K562 (cell line): ENCODE results near the gene PRKG1. TPM values are rescaled to one million over a fixed set of nuclear protein-coding genes. Genes with fewer than 3 reads are reported as not detected.

Source experiments
- ATAC-seq: fragments of 200-7000 bp; cut with Tn5 transposase; 3 replicates; pipeline ENCODE4 v1.9.1; 2020; ENCODE audit warnings: moderate library complexity
- BruUV-seq: library from RNA; stranded (reverse); fragments of 400-500 nt; replicated peaks from 2 replicates; lab custom pipeline; 2021; lab: Mats Ljungman, UMichigan
- CTCF ChIA-PET: fragments of 300-600 bp; formaldehyde crosslinking; extraction: SDS; loops from one replicate; lab custom pipeline; 2021; ENCODE audit warnings: low intra/inter-chr PET ratio; lab: Yijun Ruan, JAX
- POLR2A ChIA-PET: fragments of 300-600, 350-650 bp; sonication (Branson Sonifier 250); formaldehyde crosslinking; extraction: SDS; loops from one replicate; lab custom pipeline; 2021; ENCODE audit warnings: antibody characterized with exemption, inconsistent platforms; lab: Yijun Ruan, JAX
- DNase-seq, 4 experiments: peaks; one replicate each; pipeline versions ENCODE4 v3.0.0 to v3.0.0-alpha.2; 2011 to 2018; ENCODE audit warnings: low spot score in 3 of 4, mixed read lengths in 3 of 4; ENCODE audit errors: extremely low read depth in 1 of 4
- FAIRE-seq: peaks from 2 replicates; lab custom pipeline; 2011; peaks lifted over from hg19 to GRCh38; lab: Jason Lieb, UNC
- H2AFZ ChIP-seq: 2 replicates; pipeline ENCODE4 v1.6.0; 2011; ENCODE audit warnings: low read depth, low read length, control low read depth, inconsistent platforms
- H3K27ac ChIP-seq: fragments of 200-600 bp; 3 replicates; pipeline ENCODE4 v1.8.0; 2011; ENCODE audit warnings: low read depth, mild to moderate bottlenecking, control low read depth, inconsistent platforms, low read length, moderate library complexity, mixed read lengths; ENCODE audit errors: extremely low read depth
- H3K27me3 ChIP-seq, 2 experiments: fragments of 300-600 bp in 1 of 2; 2 replicates in 1 of 2; 3 replicates in 1 of 2; pipeline versions ENCODE4 v1.6.0 to v1.8.0; 2011; ENCODE audit warnings: inconsistent platforms in 2 of 2, low read length in 2 of 2, mild to moderate bottlenecking in 1 of 2, mixed read lengths in 1 of 2, moderate library complexity in 1 of 2; ENCODE audit not compliant: control insufficient read depth in 2 of 2, insufficient read depth in 2 of 2
- H3K36me3 ChIP-seq: fragments of 300-600 bp; 3 replicates; pipeline ENCODE4 v1.8.0; 2011; ENCODE audit warnings: mild to moderate bottlenecking, low read length, inconsistent platforms; ENCODE audit not compliant: control insufficient read depth, insufficient read depth
- H3K4me1 ChIP-seq, 2 experiments: fragments of 200-600 bp in 1 of 2; replicated peaks in 1 of 2; 2 replicates in 1 of 2; 3 replicates in 1 of 2; pipeline versions ENCODE4 v1.5.1 to v1.8.0; 2011; ENCODE audit warnings: inconsistent platforms in 2 of 2, low read length in 2 of 2, mild to moderate bottlenecking in 1 of 2, mixed read lengths in 1 of 2, moderate library complexity in 1 of 2; ENCODE audit not compliant: control insufficient read depth in 2 of 2, insufficient read depth in 2 of 2
- H3K4me2 ChIP-seq: 2 replicates; pipeline ENCODE4 v1.6.1; 2011; ENCODE audit warnings: low read length, control low read depth, inconsistent platforms, mixed read lengths; ENCODE audit not compliant: insufficient read depth
- H3K4me3 ChIP-seq: fragments of 200-600 bp; sonication (generic), shearing (Covaris generic); 2 replicates; pipeline ENCODE4 v1.5.1; 2016; ENCODE audit warnings: control low read depth, inconsistent platforms
- H3K79me2 ChIP-seq: fragments of 200-600 bp; 3 replicates; pipeline ENCODE4 v1.8.0; 2011; ENCODE audit warnings: low read length, inconsistent platforms; ENCODE audit not compliant: control insufficient read depth, insufficient read depth
- H3K9ac ChIP-seq, 2 experiments: 2 replicates each; pipeline versions ENCODE4 v1.6.0 to v1.6.1; 2011; ENCODE audit warnings: low read depth in 2 of 2, low read length in 2 of 2, control low read depth in 1 of 2, inconsistent platforms in 1 of 2, mild to moderate bottlenecking in 1 of 2, mixed read lengths in 1 of 2; ENCODE audit not compliant: insufficient read depth in 1 of 2
- H3K9me1 ChIP-seq: one replicate; pipeline ENCODE4 v1.6.0; 2011; ENCODE audit warnings: inconsistent platforms, mild to moderate bottlenecking, low read length, moderate library complexity; ENCODE audit not compliant: control insufficient read depth, insufficient read depth
- H3K9me3 ChIP-seq: replicated peaks from 2 replicates; pipeline ENCODE4 v1.5.1; 2011; ENCODE audit warnings: low read depth, low read length, inconsistent platforms; ENCODE audit not compliant: control insufficient read depth, insufficient read depth
- H4K20me1 ChIP-seq: replicated peaks from 2 replicates; pipeline ENCODE4 v1.6.1; 2011; ENCODE audit warnings: low read length, inconsistent platforms, mixed read lengths; ENCODE audit not compliant: control insufficient read depth, insufficient read depth
- BDP1 ChIP-seq: IDR thresholded peaks from 3 replicates; pipeline ENCODE4 v1.6.1; 2011; ENCODE audit not compliant: insufficient read length, insufficient read depth
- CBX1 ChIP-seq: sonication (generic); IDR thresholded peaks from 2 replicates; pipeline ENCODE4 v1.6.1; 2016; ENCODE audit warnings: antibody characterized with exemption, low read depth, mild to moderate bottlenecking
- ETV5 ChIP-seq: sonication (generic); formaldehyde crosslinking; IDR thresholded peaks from 2 replicates; pipeline ENCODE4 v1.4.0; 2020; ENCODE audit warnings: low read depth, mild to moderate bottlenecking, missing genetic modification reagents
- EZH2 ChIP-seq: IDR thresholded peaks from 2 replicates; pipeline ENCODE4 v1.6.1; 2012; ENCODE audit warnings: low read depth, mild to moderate bottlenecking, inconsistent platforms, low read length, borderline replicate concordance
- LEF1 ChIP-seq: fragments of 450-650 bp; IDR thresholded peaks from 2 replicates; pipeline ENCODE4 v1.6.1; 2016; ENCODE audit warnings: mild to moderate bottlenecking
- NR1H2 ChIP-seq: sonication (generic); formaldehyde crosslinking; IDR thresholded peaks from 2 replicates; pipeline ENCODE4 v1.4.0; 2020; ENCODE audit warnings: mild to moderate bottlenecking, missing genetic modification reagents
- NR2C2 ChIP-seq, 2 experiments: fragments of 200-800 bp in 1 of 2; sonication (Bioruptor generic) in 1 of 2; sonication (generic) in 1 of 2; formaldehyde crosslinking in 1 of 2; IDR thresholded peaks; 2 replicates each; pipeline versions ENCODE4 v1.6.1 to v1.8.0; 2016 to 2022; ENCODE audit warnings: mild to moderate bottlenecking in 1 of 2, missing compliant biosample characterization in 1 of 2, missing genetic modification characterization in 1 of 2, missing genetic modification reagents in 1 of 2
- PCBP1 ChIP-seq: fragments of 200-400 bp; formaldehyde crosslinking; IDR thresholded peaks from 2 replicates; pipeline ENCODE4 v1.6.1; 2018; ENCODE audit warnings: mild to moderate bottlenecking, low read depth, low read length; ENCODE audit not compliant: poor library complexity, severe bottlenecking
- POLR3G ChIP-seq: IDR thresholded peaks from 2 replicates; pipeline ENCODE4 v1.6.1; 2011; ENCODE audit not compliant: insufficient read length, insufficient replicate concordance; ENCODE audit errors: extremely low read depth
- SRSF3 ChIP-seq: fragments of 200-400 bp; formaldehyde crosslinking; IDR thresholded peaks from 2 replicates; pipeline ENCODE4 v1.6.1; 2016; ENCODE audit warnings: mild to moderate bottlenecking, low read length, moderate library complexity; ENCODE audit not compliant: insufficient read depth
- ZBTB34 ChIP-seq: fragments of 250-450 bp; sonication (Bioruptor Pico); IDR thresholded peaks from 2 replicates; pipeline ENCODE4 v1.8.0; 2021; ENCODE audit warnings: mild to moderate bottlenecking, moderate library complexity
- ZBTB8A ChIP-seq: fragments of 450-650 bp; IDR thresholded peaks from 2 replicates; pipeline ENCODE4 v1.6.1; 2018; ENCODE audit warnings: mild to moderate bottlenecking, moderate library complexity; ENCODE audit not compliant: partially characterized antibody
- WGBS: fragments of 100-300 bp; shearing (Covaris generic); methylation state at CpG from one replicate; pipeline ENCODE4 v1.1.6; 2016; ENCODE audit warnings: low coverage, mixed read lengths; ENCODE audit not compliant: insufficient coverage; ENCODE audit errors: missing lambda C conversion rate; 5-methylcytosine and 5-hydroxymethylcytosine counted together
- in situ Hi-C: fragments of 300-500 bp; cut with MboI; formaldehyde crosslinking; loops from 4 replicates; pipeline ENCODE4 v1.15.0; 2018; ENCODE audit warnings: inconsistent platforms, mixed read lengths
- intact Hi-C: fragments of 100-400 bp; cut with micrococcal nuclease; formaldehyde crosslinking; loops from 2 replicates; pipeline ENCODE4 v1.14.2; 2022
- polyA plus RNA-seq, 8 experiments: library from polyadenylated mRNA; depleted of rRNA in 4 of 8; stranded (reverse) in 5 of 8; unstranded in 3 of 8; fragments of >200 nt; fragmentation: Nextera tagmentation in 2 of 8; fragmentation: Illumina TruSeq in 1 of 8; extraction: Ambion mirVana in 2 of 8; extraction: Trizol in 1 of 8; gene quantifications; 2 replicates each; pipeline versions ENCODE4 v1.2.1 to v1.2.3, GENCODE V29; 2011 to 2014; ENCODE audit warnings: inconsistent platforms in 1 of 8, missing spikeins in 1 of 8
- total RNA-seq, 7 experiments: library from RNA; depleted of rRNA in 6 of 7; stranded (reverse); fragments of >200 nt in 6 of 7; fragmentation: Illumina TruSeq in 2 of 7; extraction: Trizol in 2 of 7; gene quantifications; 2 replicates each; pipeline versions ENCODE4 v1.2.1 to v1.2.3, GENCODE V29; 2011 to 2021; ENCODE audit warnings: low replicate concordance in 1 of 7
- TF ChIP-seq, protein P1 (sequence below): fragments of 450-650 bp; IDR thresholded peaks from 2 replicates; pipeline ENCODE4 v1.6.1; 2014; ENCODE audit warnings: low read depth, mild to moderate bottlenecking, moderate library complexity, borderline replicate concordance
- TF ChIP-seq, protein P2 (sequence below), 2 experiments: IDR thresholded peaks; 2 replicates each; pipeline ENCODE4 v1.6.1; 2012; ENCODE audit warnings: improper control_type of control experiment in 2 of 2, low read depth in 2 of 2, low read length in 2 of 2, borderline replicate concordance in 1 of 2
- TF ChIP-seq, protein P3 (sequence below): sonication (generic); formaldehyde crosslinking; IDR thresholded peaks from 2 replicates; pipeline ENCODE4 v1.9.0; 2022; ENCODE audit warnings: mild to moderate bottlenecking, missing genetic modification reagents

The PRKG1 gene
- total and polyA plus RNA-seq, 9 of the 15 experiments (the other 6 are each of a cell fraction or from before 2014, with no cell fraction given), result 0.22 TPM; not detected in 8

GRCh38 chr10:52266858-52267257 is 1192.6 kb downstream of the PRKG1 start:
- CTCF ChIA-PET, result no interaction called here
- no peak overlapping the region for H3K4me3 ChIP-seq
- TF ChIP-seq, protein P1, sequence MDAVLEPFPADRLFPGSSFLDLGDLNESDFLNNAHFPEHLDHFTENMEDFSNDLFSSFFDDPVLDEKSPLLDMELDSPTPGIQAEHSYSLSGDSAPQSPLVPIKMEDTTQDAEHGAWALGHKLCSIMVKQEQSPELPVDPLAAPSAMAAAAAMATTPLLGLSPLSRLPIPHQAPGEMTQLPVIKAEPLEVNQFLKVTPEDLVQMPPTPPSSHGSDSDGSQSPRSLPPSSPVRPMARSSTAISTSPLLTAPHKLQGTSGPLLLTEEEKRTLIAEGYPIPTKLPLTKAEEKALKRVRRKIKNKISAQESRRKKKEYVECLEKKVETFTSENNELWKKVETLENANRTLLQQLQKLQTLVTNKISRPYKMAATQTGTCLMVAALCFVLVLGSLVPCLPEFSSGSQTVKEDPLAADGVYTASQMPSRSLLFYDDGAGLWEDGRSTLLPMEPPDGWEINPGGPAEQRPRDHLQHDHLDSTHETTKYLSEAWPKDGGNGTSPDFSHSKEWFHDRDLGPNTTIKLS, result no peak
- TF ChIP-seq ZBTB34 (CRISPR knock-in tag) (no peak), SRSF3 (no peak), NR2C2 (CRISPR knock-in tag; IDR thresholded peaks at IDR 0.05) (no peak), NR2C2 (tag; IDR thresholded peaks at IDR 0.05) (no peak), NR1H2 (CRISPR knock-in tag) (no peak), LEF1 (no peak), BDP1 (no peak), ZBTB8A (no peak), CBX1 (no peak), EZH2 (no peak), POLR3G (no peak), PCBP1 (no peak), ETV5 (CRISPR knock-in tag) (no peak)
- TF ChIP-seq, protein P2, sequence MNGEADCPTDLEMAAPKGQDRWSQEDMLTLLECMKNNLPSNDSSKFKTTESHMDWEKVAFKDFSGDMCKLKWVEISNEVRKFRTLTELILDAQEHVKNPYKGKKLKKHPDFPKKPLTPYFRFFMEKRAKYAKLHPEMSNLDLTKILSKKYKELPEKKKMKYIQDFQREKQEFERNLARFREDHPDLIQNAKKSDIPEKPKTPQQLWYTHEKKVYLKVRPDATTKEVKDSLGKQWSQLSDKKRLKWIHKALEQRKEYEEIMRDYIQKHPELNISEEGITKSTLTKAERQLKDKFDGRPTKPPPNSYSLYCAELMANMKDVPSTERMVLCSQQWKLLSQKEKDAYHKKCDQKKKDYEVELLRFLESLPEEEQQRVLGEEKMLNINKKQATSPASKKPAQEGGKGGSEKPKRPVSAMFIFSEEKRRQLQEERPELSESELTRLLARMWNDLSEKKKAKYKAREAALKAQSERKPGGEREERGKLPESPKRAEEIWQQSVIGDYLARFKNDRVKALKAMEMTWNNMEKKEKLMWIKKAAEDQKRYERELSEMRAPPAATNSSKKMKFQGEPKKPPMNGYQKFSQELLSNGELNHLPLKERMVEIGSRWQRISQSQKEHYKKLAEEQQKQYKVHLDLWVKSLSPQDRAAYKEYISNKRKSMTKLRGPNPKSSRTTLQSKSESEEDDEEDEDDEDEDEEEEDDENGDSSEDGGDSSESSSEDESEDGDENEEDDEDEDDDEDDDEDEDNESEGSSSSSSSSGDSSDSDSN (IDR thresholded peaks at IDR 0.05; ENCODE audit: borderline replicate concordance in 1 of 2, low read depth in 2 of 2, low read length in 2 of 2), result no peak
- TF ChIP-seq, protein P3, sequence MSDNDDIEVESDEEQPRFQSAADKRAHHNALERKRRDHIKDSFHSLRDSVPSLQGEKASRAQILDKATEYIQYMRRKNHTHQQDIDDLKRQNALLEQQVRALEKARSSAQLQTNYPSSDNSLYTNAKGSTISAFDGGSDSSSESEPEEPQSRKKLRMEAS (CRISPR knock-in tag), result no peak

More at GRCh38 chr10:52266858-52267257, 1192.6 kb downstream of the PRKG1 start:
- H3K4me2 ChIP-seq, result no peak overlapping the region
- WGBS, result 0% methylated on average over 1 of the region's 1 CpG
- no peaks in the 10 kb centered on the region for H3K9me1 ChIP-seq
- H3K27ac ChIP-seq, result no peak overlapping the region
- ATAC-seq (no peak), FAIRE-seq (no peak), DNase-seq (no peak)
- H3K27me3 ChIP-seq, result no peaks in the 10 kb centered on the region
- no peak overlapping the region for H3K9ac ChIP-seq
- H3K36me3 ChIP-seq, result no peaks in the 10 kb centered on the region
- no peaks in the 10 kb centered on the region for H4K20me1 ChIP-seq
- intact Hi-C loops, result no loop called here
- H3K9me3 ChIP-seq, result no peaks in the 10 kb centered on the region; the same call in 1 of the 2 replicates
- in situ Hi-C loops, result no loop called here
- H3K4me1 ChIP-seq, result no peaks in the 10 kb centered on the region
- BruUV-seq, result no TSS peak
- POLR2A ChIA-PET, result no interaction called here
- no peaks in the 10 kb centered on the region for H3K79me2 ChIP-seq
- no peak overlapping the region for H2AFZ ChIP-seq
